Fibroblast of pulmonary artery (primary cell): ENCODE data around the gene FBXO10.
A peak's percentile ranks its signal among the peaks of the same experiment; 100 is the strongest.

ENCODE experiments used
- DNase-seq: peaks from one replicate; pipeline ENCODE4 v3.0.0-alpha.2; 2010; ENCODE audit warnings: low read depth
- H3K4me3 ChIP-seq: replicated peaks from 2 replicates; pipeline ENCODE4 v1.5.1; 2011; ENCODE audit warnings: low read depth, mild to moderate bottlenecking, control low read depth, low read length, moderate library complexity
- TF ChIP-seq, protein P1 (sequence below): IDR thresholded peaks from 2 replicates; pipeline ENCODE4 v1.5.1; 2011; ENCODE audit warnings: mild to moderate bottlenecking, control low read depth, low read length, inconsistent platforms; ENCODE audit errors: missing control alignments

Gene FBXO10

DNA sequence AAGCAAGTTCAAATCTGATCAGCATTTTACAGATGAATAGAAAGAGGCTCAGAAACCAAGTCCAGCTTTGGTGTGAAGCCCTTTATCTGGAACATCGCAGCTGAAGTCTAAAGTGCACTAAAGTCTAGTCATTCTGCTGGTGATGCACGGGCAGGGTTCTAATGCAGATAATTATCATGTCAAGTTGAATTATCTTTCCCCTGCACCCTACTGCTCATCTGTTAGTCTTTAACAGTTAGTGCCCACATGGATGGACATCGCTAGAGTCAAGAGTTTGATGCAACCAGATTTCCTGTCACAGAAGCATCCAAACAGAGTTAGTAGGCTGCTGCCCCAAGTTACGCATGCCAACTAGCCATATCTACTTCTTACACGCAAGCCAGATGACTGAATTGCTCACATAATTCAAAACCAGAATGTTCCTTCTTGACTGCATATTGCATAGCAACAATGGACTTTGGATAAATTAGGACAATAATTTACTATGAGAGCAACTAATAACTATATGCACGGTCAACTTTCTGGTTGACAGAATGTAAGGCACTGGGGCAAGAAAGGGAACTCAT, 17.8 kb upstream of the FBXO10 start:
- TF ChIP-seq, protein P1, sequence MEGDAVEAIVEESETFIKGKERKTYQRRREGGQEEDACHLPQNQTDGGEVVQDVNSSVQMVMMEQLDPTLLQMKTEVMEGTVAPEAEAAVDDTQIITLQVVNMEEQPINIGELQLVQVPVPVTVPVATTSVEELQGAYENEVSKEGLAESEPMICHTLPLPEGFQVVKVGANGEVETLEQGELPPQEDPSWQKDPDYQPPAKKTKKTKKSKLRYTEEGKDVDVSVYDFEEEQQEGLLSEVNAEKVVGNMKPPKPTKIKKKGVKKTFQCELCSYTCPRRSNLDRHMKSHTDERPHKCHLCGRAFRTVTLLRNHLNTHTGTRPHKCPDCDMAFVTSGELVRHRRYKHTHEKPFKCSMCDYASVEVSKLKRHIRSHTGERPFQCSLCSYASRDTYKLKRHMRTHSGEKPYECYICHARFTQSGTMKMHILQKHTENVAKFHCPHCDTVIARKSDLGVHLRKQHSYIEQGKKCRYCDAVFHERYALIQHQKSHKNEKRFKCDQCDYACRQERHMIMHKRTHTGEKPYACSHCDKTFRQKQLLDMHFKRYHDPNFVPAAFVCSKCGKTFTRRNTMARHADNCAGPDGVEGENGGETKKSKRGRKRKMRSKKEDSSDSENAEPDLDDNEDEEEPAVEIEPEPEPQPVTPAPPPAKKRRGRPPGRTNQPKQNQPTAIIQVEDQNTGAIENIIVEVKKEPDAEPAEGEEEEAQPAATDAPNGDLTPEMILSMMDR, result no peak
- DNase-seq, result no peak
- H3K4me3 ChIP-seq, result no peak overlapping the region

DNA sequence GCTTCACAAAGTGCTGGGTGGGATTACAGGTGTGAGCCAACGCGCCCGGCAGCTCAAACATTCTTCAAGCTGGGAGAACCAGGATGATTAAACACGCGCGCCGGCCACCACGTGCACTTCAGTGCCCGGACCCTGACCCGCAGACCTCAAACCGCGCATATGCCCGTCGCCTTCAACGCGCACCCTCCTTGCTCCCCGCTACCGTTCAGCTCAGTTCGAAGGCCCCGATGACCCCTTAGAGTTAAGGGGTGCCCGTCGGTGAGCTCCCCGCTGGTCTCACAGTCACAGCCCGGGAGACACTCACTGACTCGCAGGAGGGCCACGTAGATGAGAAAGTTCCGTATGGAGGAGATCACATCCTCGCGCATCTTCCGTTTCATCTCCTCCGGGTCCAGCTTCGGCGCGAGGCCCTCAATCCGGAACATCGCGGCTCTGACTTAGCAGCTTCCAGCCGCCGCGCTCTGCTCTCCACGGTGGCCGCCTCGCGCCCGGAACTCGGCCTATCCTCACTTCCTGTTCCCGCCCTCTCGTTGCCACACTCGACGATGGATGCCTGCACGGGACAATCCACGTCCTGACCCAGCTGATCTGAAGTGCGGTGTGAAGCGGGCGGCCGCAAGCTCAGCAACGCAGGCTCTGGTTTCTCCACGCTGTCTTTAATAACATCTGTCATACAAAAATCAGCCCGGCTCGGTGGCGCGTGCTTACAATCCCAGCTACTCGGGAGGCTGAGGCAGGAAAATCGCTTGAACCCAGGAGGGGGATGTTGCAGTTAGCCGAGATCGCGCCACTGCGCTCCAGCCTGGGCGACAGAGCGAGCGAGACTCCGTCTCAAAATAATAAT, 16.1 kb upstream of the FBXO10 start, which contains the start of gene TOMM5:
TSS of gene TOMM5 (minus strand) at position 490 of the 844 bp plus-strand sequence. CDS start at position 425, 65 bp downstream.
- TF ChIP-seq, protein P1, result no peak
- DNase-seq, result peak; percentile 95
- peak within 1 kb of the TSS; percentile 99 for H3K4me3 ChIP-seq

DNA sequence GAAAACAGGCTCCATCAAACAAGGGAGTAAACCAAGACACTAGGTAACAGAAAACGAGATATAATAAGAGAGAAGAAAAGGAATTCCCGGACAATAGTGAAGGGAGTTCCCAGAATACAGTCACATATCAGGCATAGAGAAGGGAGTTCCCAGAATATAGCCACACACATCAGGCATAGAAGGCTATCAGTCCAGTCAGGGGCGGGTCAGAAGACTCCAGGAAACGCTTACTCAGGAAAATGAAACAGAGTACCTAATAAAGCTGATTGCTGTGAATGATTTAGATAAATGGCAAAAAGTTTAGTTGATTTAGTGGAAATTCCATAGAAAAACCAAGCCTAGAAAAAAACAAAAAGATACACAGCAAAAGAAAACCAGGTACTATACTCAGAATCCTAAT, 11.3 kb upstream of the FBXO10 start:
- H3K4me3 ChIP-seq, result no peak overlapping the region
- DNase-seq, result no peak
- TF ChIP-seq, protein P1, result no peak

DNA sequence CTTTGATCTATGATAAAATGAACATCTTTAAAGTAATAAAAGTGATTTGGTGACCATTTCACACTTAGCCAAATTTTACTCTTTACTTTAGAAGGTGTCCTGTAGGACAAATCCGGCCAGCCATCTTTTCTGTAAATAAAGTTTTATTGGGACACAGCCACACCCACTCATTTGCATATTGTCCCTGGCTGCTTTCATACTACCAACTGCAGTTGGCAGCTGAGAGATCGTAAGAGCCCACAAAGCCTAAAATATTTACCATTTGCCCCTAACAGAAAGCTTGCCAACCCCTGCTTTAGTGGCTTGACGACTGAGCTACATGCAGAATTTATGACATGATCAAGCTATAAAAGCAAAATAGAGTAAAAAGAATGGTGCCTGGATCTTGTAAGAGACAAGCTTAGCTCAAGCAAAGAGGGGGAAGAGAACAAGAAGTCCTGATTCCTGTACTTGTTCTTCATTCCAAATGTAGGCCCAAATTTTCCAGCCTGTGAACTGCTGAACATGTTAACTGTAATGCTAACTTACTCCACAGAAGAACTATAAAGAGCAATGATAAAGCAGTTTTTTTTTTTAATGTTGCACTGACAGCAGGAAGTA, 7.4 kb upstream of the FBXO10 start:
- TF ChIP-seq, protein P1, result no peak
- no peak overlapping the region for H3K4me3 ChIP-seq
- no peak for DNase-seq

DNA sequence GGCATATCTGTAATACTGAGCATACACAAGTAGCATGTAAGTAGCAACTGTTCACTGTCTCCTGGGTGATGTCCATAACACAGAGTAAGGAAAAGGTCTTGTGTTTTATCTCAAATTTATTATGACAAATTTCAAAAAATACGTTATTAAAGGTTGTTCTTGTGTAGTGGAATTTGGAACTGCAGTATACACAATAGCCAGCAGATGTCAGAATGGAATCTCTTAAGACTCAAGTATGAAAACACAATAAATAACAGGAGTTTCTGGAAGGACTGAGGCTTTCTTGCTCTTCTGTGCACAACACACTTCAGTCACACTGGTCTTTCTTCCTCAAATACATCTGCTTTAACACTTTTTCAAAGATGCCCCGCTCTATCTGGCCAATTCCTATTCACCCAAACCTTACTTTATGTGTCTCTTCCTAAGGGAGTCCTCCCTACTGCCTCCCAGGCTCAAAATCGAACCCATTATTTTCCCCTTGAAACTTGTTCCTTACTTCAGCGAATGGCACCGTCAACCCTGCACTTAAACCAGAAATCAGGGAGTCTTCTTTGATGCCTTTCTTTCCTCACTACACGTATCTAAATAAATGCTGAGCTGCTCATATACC, 6.5 kb upstream of the FBXO10 start:
- TF ChIP-seq, protein P1, result peak; percentile 80

DNA sequence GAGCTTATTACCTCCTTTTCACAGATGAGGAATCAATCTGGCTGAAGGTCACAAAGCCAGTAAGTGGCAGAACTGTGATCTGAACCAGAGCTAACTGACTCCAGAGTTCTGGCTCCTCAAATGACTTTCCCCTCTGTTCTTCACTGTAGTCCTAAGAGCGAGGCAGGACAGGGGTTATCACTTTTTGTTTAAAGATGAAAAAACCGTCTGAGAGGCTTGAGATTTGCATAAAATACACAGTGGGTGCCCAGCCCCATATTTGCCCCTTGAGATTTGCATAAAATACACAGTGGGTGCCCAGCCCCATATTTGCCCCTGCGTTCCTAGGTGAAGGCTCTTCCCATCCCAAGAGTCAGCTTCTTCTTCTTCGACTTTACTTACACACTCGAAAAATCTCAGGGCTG, 667 bp downstream of the FBXO10 start:
- TF ChIP-seq, protein P1, result no peak
- H3K4me3 ChIP-seq, result peak overlapping the region; percentile 82
- DNase-seq, result peak; percentile 6

More for the DNA sequence above, 6.5 kb upstream of the FBXO10 start:
- peak; percentile 88 for DNase-seq
- no peak overlapping the region for H3K4me3 ChIP-seq
